T-cell (primary cell): ENCODE data around the gene ABCC3. TPM values are rescaled to one million over a fixed set of nuclear protein-coding genes. Genes with fewer than 3 reads are reported as not detected.

Experiments
- ATAC-seq, 4 experiments: fragments of 200-7000 bp in 3 of 4; fragments of 150-1000 bp in 1 of 4; cut with Tn5 transposase; replicated peaks in 1 of 4; 1 replicate in 3 of 4; 2 replicates in 1 of 4; pipeline ENCODE4 v1.10.0; 2021; ENCODE audit warnings: moderate library complexity in 3 of 4, mild to moderate bottlenecking in 2 of 4, moderate number of reproducible peaks in 1 of 4
- CTCF ChIA-PET, 2 donors: fragments of 300-600 bp; sonication (Branson Sonifier 250); formaldehyde crosslinking; loops; one replicate each; lab custom pipeline; 2022; ENCODE audit warnings: antibody characterized with exemption in 2 of 2; lab: Charles Lee
- POLR2A ChIA-PET, 2 donors: fragments of 300-600 bp; sonication (Branson Sonifier 250); formaldehyde crosslinking; loops; one replicate each; lab custom pipeline; 2022; ENCODE audit warnings: antibody characterized with exemption in 2 of 2; lab: Charles Lee
- DNase-seq, 35 experiments: peaks; one replicate each; pipeline versions ENCODE4 v3.0.0 to v3.0.0-alpha.2; 2013 to 2023
- H3K27ac ChIP-seq: one replicate; pipeline ENCODE4 v1.5.1; 2013; ENCODE audit warnings: low read length
- H3K27me3 ChIP-seq, 2 experiments: replicated peaks in 1 of 2; 1 replicate in 1 of 2; 2 replicates in 1 of 2; pipeline versions ENCODE4 v1.6.1 to v1.7.0; 2013; ENCODE audit warnings: low read length in 1 of 2, mixed read lengths in 1 of 2; ENCODE audit not compliant: control insufficient read depth in 2 of 2, insufficient read depth in 2 of 2; ENCODE audit errors: extremely low read depth in 1 of 2
- H3K36me3 ChIP-seq, 2 donors: 1 replicate in 1 of 2; 2 replicates in 1 of 2; pipeline versions ENCODE4 v1.6.1 to v1.7.0; 2013; ENCODE audit warnings: low read length in 1 of 2; ENCODE audit not compliant: control insufficient read depth in 2 of 2, insufficient read depth in 1 of 2; ENCODE audit errors: extremely low read depth in 1 of 2
- H3K4me1 ChIP-seq, 2 experiments: 1 replicate in 1 of 2; 2 replicates in 1 of 2; pipeline versions ENCODE4 v1.6.1 to v1.7.0; 2013; ENCODE audit warnings: low read length in 2 of 2, mixed read lengths in 1 of 2; ENCODE audit not compliant: insufficient read depth in 2 of 2, control insufficient read depth in 1 of 2; ENCODE audit errors: extremely low read depth in 1 of 2
- H3K4me3 ChIP-seq, 2 donors: 1 replicate in 1 of 2; 2 replicates in 1 of 2; pipeline versions ENCODE4 v1.5.1 to v1.7.0; 2013; ENCODE audit warnings: mild to moderate bottlenecking in 2 of 2, low read length in 1 of 2, moderate library complexity in 1 of 2; ENCODE audit not compliant: control insufficient read depth in 1 of 2; ENCODE audit errors: extremely low read depth in 1 of 2
- H3K9me3 ChIP-seq: 2 replicates; pipeline ENCODE4 v1.7.0; 2013
- H3K27ac Mint-ChIP-seq, 2 donors: one replicate each; pipeline ENCODE4 v1.8.0; 2020 to 2021; ENCODE audit warnings: mild to moderate bottlenecking in 2 of 2, mixed read lengths in 2 of 2
- H3K27me3 Mint-ChIP-seq, 2 donors: one replicate each; pipeline ENCODE4 v1.8.0; 2021 to 2022; ENCODE audit warnings: mixed read lengths in 2 of 2
- H3K36me3 Mint-ChIP-seq: one replicate; pipeline ENCODE4 v1.8.0; 2021; ENCODE audit warnings: mixed read lengths
- H3K4me1 Mint-ChIP-seq, 3 donors: one replicate each; pipeline ENCODE4 v1.8.0; 2020 to 2022; ENCODE audit warnings: mixed read lengths in 3 of 3, mild to moderate bottlenecking in 1 of 3
- H3K4me3 Mint-ChIP-seq, 3 donors: one replicate each; pipeline ENCODE4 v1.8.0; 2020 to 2022; ENCODE audit warnings: mild to moderate bottlenecking in 3 of 3, mixed read lengths in 3 of 3, moderate library complexity in 3 of 3
- H3K9me3 Mint-ChIP-seq, 3 donors: one replicate each; pipeline ENCODE4 v1.8.0; 2020 to 2022; ENCODE audit warnings: mixed read lengths in 3 of 3
- WGBS: methylation state at CpG from one replicate; pipeline ENCODE4 v1.1.5; 2013; ENCODE audit warnings: missing lambda C conversion rate; ENCODE audit not compliant: insufficient coverage; 5-methylcytosine and 5-hydroxymethylcytosine counted together
- total RNA-seq, 35 experiments: library from RNA in 6 of 35; stranded (reverse) in 6 of 35; fragments of 120-200 nt in 1 of 35; gene quantifications; one replicate each; pipeline versions ENCODE4 v1.2.1 to v1.2.4 and lab custom pipeline; 2013 to 2026

The ABCC3 gene
- total RNA-seq, 5 donors from 2014 or later (not counting 1 experiment from before 2014, with no cell fraction given): 0.75 to 2.2 (median 1.5) TPM; not detected in 1

DNA sequence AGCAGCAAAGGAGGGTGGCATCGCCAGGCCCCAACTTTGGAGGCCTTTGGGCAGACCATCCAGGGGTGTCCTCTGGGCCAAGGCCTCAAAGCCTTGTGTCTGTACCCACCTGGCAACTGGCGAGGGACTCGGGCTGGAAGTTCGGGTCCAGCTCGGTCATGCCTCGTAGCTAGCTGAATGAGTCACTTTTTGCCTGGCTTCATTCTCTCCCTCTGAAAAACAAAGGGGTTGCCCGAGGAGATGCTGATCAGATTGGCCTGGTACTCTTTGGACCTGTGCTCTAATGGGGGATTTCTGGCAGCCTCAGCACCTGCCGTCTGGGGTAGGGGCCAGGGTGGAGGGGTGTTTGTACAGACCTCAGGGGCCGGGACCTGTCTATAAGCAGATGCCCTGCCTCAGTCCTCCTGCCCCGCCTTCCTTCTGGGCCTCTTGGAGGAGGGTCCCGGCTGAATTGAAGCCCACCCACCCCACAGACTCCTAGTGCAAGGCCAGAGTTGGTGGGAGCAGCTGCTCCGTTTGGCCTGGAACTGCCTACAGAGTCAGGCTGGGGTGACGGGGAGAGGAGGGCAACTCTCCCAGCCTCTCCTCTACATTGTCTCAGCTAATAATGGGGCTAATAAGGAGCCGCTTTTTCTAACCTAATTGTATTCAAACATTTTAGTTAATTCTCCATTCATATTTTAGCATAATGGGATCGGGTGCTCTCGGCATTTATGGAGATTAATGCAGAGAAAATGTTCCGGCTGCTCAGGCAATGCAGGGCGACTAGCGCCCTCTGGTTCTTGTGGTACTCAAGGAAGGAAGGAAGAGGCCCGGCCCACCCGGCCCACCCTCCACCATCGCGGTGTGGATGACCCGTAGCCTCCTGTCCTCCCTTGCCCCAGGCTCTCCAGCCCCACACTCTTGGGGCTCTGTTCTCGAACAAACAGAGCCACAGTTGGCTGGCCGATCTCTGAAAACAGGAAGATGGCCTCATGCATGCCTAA is 21.4 kb upstream of the ABCC3 start:
- Mint-ChIP-seq H3K9me3 (no peaks in the 10 kb centered on the region), H3K4me3 (no peak overlapping the region), H3K36me3 (no peaks in the 10 kb centered on the region), H3K27ac (no peak overlapping the region), H3K27me3 (peaks cover 8 to 16% of the 10 kb centered on the region in 2 donors), H3K4me1 (peaks cover 6 to 9% (median 6%) of the 10 kb centered on the region in 3 donors)
- Histone ChIP-seq H3K27me3 (peaks cover 0 to 44% of the 10 kb centered on the region in 2 experiments), H3K9me3 (no peaks in the 10 kb centered on the region), H3K27ac (no peak overlapping the region), H3K36me3 (no peaks in the 10 kb centered on the region), H3K4me3 (no peak overlapping the region), H3K4me1 (peaks cover 0 to 8% of the 10 kb centered on the region in 2 experiments)
- ChIA-PET CTCF (no interaction called here), POLR2A (no interaction called here)
- WGBS: 64% methylated on average over 12 of the region's 26 CpGs
- DNase-seq: no peak
- ATAC-seq: no peak

DNA sequence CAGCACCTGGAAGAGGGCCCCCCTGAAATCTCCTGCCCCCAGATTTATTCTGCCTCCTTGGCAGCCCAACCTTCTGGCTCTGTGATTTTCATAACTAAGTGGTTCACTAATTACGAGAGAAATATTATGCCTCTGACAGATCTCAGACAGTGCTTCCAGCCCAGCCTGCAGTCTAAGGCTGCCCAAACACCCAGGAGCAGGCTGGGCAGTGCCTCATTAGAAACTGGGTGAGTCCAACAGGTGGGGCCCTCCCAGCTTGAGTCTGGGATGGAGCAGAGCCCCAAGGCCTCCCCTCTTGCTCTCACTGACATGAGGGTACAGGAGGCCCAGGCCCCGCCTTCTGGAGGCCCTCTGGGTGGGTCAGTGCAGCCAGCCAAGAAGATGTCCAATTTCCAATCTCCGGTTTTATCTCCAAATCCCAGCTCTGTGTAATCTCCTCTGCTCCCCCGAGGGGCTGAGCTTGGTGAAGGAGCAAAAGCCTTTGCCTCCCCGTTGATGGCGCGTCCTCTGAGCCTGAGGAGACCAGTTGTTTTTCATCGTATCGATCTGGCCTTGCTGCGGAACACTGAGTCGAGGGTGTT is 20.1 kb upstream of the ABCC3 start:
- POLR2A ChIA-PET: no interaction called here
- Histone ChIP-seq H3K4me1 (peaks cover 0 to 8% of the 10 kb centered on the region in 2 experiments), H3K36me3 (no peaks in the 10 kb centered on the region), H3K27ac (no peak overlapping the region), H3K4me3 (no peak overlapping the region), H3K9me3 (no peaks in the 10 kb centered on the region), H3K27me3 (peaks cover 0 to 35% of the 10 kb centered on the region in 2 experiments)
- Mint-ChIP-seq H3K4me1 (peaks cover 6 to 9% (median 6%) of the 10 kb centered on the region in 3 donors), H3K27ac (no peak overlapping the region), H3K9me3 (no peaks in the 10 kb centered on the region), H3K36me3 (no peaks in the 10 kb centered on the region), H3K27me3 (peaks cover 8 to 16% of the 10 kb centered on the region in 2 donors), H3K4me3 (no peak overlapping the region)
- 78% methylated on average over 9 of the region's 11 CpGs for WGBS
- DNase-seq: no peak
- ATAC-seq: no peak
- CTCF ChIA-PET: no interaction called here

- Histone ChIP-seq H3K9me3 (no peaks in the 10 kb centered on the region), H3K36me3 (no peaks in the 10 kb centered on the region), H3K4me3 (no peak overlapping the region), H3K4me1 (peaks cover 0 to 8% of the 10 kb centered on the region in 2 experiments), H3K27me3 (peaks cover 0 to 30% of the 10 kb centered on the region in 2 experiments), H3K27ac (no peak overlapping the region)
- DNase-seq: no peak
- ChIA-PET POLR2A (no interaction called here), CTCF (no interaction called here)
- Mint-ChIP-seq H3K4me3 (no peak overlapping the region), H3K27me3 (peaks cover 6 to 13% of the 10 kb centered on the region in 2 donors), H3K9me3 (no peaks in the 10 kb centered on the region), H3K36me3 (no peaks in the 10 kb centered on the region), H3K4me1 (peaks cover 6 to 9% (median 6%) of the 10 kb centered on the region in 3 donors), H3K27ac (no peak overlapping the region)
- ATAC-seq: no peak
- 100% methylated on average over 2 of the region's 7 CpGs for WGBS
These were observed 18.9 kb upstream of the ABCC3 start for GRCh38 chr17:50615828-50616227.

- DNase-seq (no peak), ATAC-seq (no peak)
- 79% methylated on average over 4 of the region's 4 CpGs for WGBS
- Mint-ChIP-seq H3K9me3 (no peaks in the 10 kb centered on the region), H3K4me3 (no peak overlapping the region), H3K27ac (no peak overlapping the region), H3K4me1 (peaks cover 6 to 9% (median 6%) of the 10 kb centered on the region in 3 donors), H3K36me3 (no peaks in the 10 kb centered on the region), H3K27me3 (peaks cover 13 to 14% of the 10 kb centered on the region in 2 donors)
- H3K27me3 ChIP-seq: peaks cover 2 to 36% of the 10 kb centered on the region in 2 experiments
- ChIA-PET CTCF (interaction anchor here in 1 of 2 donors (0.6 kb wide), 1 partner anchor 103 kb away, joined by 3 read pairs; no protein-coding TSS in a partner anchor), POLR2A (no interaction called here)
- peaks cover 0 to 8% of the 10 kb centered on the region in 2 experiments for H3K4me1 ChIP-seq
- H3K27ac ChIP-seq: no peak overlapping the region
- H3K9me3 ChIP-seq: no peaks in the 10 kb centered on the region
- H3K36me3 ChIP-seq: no peaks in the 10 kb centered on the region
- H3K4me3 ChIP-seq: no peak overlapping the region
These were observed 16.4 kb upstream of the ABCC3 start for GRCh38 chr17:50618300-50618699.

- WGBS: 65% methylated on average over 4 of the region's 11 CpGs
- Mint-ChIP-seq H3K4me3 (no peak overlapping the region), H3K27ac (no peak overlapping the region), H3K27me3 (peaks cover 13 to 14% of the 10 kb centered on the region in 2 donors), H3K36me3 (no peaks in the 10 kb centered on the region), H3K4me1 (peaks cover 6% of the 10 kb centered on the region in 3 donors), H3K9me3 (no peaks in the 10 kb centered on the region)
- POLR2A ChIA-PET: no interaction called here
- H3K36me3 ChIP-seq: no peaks in the 10 kb centered on the region
- CTCF ChIA-PET: no interaction called here
- no peaks in the 10 kb centered on the region for H3K9me3 ChIP-seq
- H3K27ac ChIP-seq: no peak overlapping the region
- H3K27me3 ChIP-seq: peaks cover 2 to 38% of the 10 kb centered on the region in 2 experiments
- no peak overlapping the region for H3K4me3 ChIP-seq
- no peak for ATAC-seq
- no peak for DNase-seq
- H3K4me1 ChIP-seq: peaks cover 0 to 5% of the 10 kb centered on the region in 2 experiments
These were observed 15.7 kb upstream of the ABCC3 start for GRCh38 chr17:50618941-50619340.

DNA sequence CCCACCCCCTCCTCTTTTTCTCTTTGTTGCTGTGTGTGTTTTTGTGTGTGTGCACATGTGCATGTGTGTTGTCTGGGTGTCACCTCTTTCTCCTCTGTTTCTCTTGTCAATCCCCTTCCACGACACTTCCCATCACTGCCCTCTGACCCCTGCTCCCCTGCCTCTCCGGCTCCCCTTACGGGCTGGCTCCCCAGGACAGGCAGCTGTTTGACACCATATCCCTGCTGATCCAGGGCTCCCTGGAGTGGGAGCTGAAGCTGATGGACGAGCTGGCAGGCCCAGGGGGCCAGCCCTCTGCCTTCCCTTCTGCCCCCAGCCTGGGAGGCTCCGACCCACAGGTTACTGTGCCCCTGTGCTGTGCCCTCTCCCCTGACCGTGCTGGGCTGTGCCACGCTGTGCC is 15.2 kb upstream of the ABCC3 start:
- CTCF ChIA-PET: no interaction called here
- Mint-ChIP-seq H3K9me3 (no peaks in the 10 kb centered on the region), H3K4me1 (peaks cover under 1% of the 10 kb centered on the region in 3 donors)

More for the DNA sequence above, 15.2 kb upstream of the ABCC3 start:
- Histone ChIP-seq H3K4me1 (no peaks in the 10 kb centered on the region), H3K36me3 (no peaks in the 10 kb centered on the region), H3K27ac (no peak overlapping the region), H3K9me3 (no peaks in the 10 kb centered on the region), H3K27me3 (peaks cover 2 to 38% of the 10 kb centered on the region in 2 experiments), H3K4me3 (no peak overlapping the region)
- ATAC-seq (no peak), DNase-seq (no peak)
- POLR2A ChIA-PET: no interaction called here
- H3K4me3 Mint-ChIP-seq: no peak overlapping the region
- H3K27ac Mint-ChIP-seq: no peak overlapping the region
- no peaks in the 10 kb centered on the region for H3K36me3 Mint-ChIP-seq
- WGBS: 69% methylated on average over 6 of the region's 7 CpGs
- H3K27me3 Mint-ChIP-seq: peaks cover 11% of the 10 kb centered on the region in 2 donors
